SK-N-DZ (cell line): ENCODE results near the gene CLEC4D.

Experiments
- small RNA-seq, 2 experiments: library from RNA; depleted of rRNA; stranded (forward); fragments of <200 nt; gene quantifications; one replicate each; pipeline ENCODE3, GENCODE V24; 2014

Gene CLEC4D

Small RNA genes lying within 50 kb of the gene (small RNA-seq; reads per million reads assigned to genes)
- gene RNU6-275P, result 0 reads per million in 2 experiments
